Panc1 (cell line): Measurements from ENCODE around the gene USP44. TPM values are rescaled to one million over a fixed set of nuclear protein-coding genes. Genes with fewer than 3 reads are reported as not detected.

Source experiments
- ATAC-seq: fragments of 200-7000 bp; cut with Tn5 transposase; 2 replicates; pipeline ENCODE4 v1.9.1; 2020; ENCODE audit warnings: mild to moderate bottlenecking, moderate library complexity
- BruUV-seq: library from RNA; stranded (reverse); fragments of 400-500 nt; replicated peaks from 2 replicates; lab custom pipeline; 2021; lab: Mats Ljungman, UMichigan
- CTCF ChIA-PET: fragments of 300-600 bp; sonication (Branson Sonifier 250); formaldehyde crosslinking; loops from one replicate; lab custom pipeline; 2022; ENCODE audit warnings: antibody characterized with exemption; lab: Charles Lee
- POLR2A ChIA-PET: fragments of 300-600 bp; sonication (Branson Sonifier 250); formaldehyde crosslinking; loops from one replicate; lab custom pipeline; 2022; ENCODE audit warnings: antibody characterized with exemption; lab: Charles Lee
- DNase-seq: peaks from one replicate; pipeline ENCODE4 v3.0.0-alpha.2; 2010; ENCODE audit warnings: low read depth, low spot score
- H3K27ac ChIP-seq: 2 replicates; pipeline ENCODE4 v1.5.1; 2011; ENCODE audit warnings: mild to moderate bottlenecking, low read length, inconsistent platforms
- H3K27me3 ChIP-seq: fragments of 200-500 bp; sonication (Bioruptor generic); 2 replicates; pipeline ENCODE4 v1.6.0; 2014; ENCODE audit warnings: low read length, inconsistent platforms; ENCODE audit not compliant: control insufficient read depth, insufficient read depth
- H3K36me3 ChIP-seq: fragments of 200-500 bp; sonication (Bioruptor generic); 2 replicates; pipeline ENCODE4 v1.5.1; 2014; ENCODE audit warnings: inconsistent platforms, mild to moderate bottlenecking, low read length, moderate library complexity; ENCODE audit not compliant: control insufficient read depth, insufficient read depth
- H3K4me1 ChIP-seq: 2 replicates; pipeline ENCODE4 v1.5.1; 2011; ENCODE audit warnings: inconsistent platforms, mild to moderate bottlenecking, low read length, moderate library complexity; ENCODE audit not compliant: control insufficient read depth, insufficient read depth
- H3K4me3 ChIP-seq, 2 experiments: 2 replicates each; pipeline ENCODE4 v1.5.1; 2011 to 2012; ENCODE audit warnings: low read depth in 2 of 2, low read length in 2 of 2, mild to moderate bottlenecking in 2 of 2, inconsistent platforms in 1 of 2, moderate library complexity in 1 of 2
- H3K9me3 ChIP-seq: fragments of 200-500 bp; sonication (Bioruptor generic); 2 replicates; pipeline ENCODE4 v1.5.1; 2014; ENCODE audit warnings: low read depth, mild to moderate bottlenecking, inconsistent platforms, low read length, moderate library complexity; ENCODE audit not compliant: control insufficient read depth, insufficient read depth
- CTCF ChIP-seq: fragments of 450-650 bp; IDR thresholded peaks from 2 replicates; pipeline ENCODE4 v1.5.1; 2017; ENCODE audit warnings: mild to moderate bottlenecking
- POLR2AphosphoS5 ChIP-seq: IDR thresholded peaks from 2 replicates; pipeline ENCODE4 v1.6.1; 2012; ENCODE audit warnings: mild to moderate bottlenecking, low read depth, low read length, moderate library complexity
- REST ChIP-seq, 2 experiments: IDR thresholded peaks; 2 replicates each; pipeline ENCODE4 v1.6.1; 2011 to 2012; ENCODE audit warnings: low read depth in 2 of 2, control low read depth in 1 of 2, low read length in 1 of 2, mild to moderate bottlenecking in 1 of 2, moderate library complexity in 1 of 2; ENCODE audit not compliant: insufficient read depth in 1 of 2
- SIN3A ChIP-seq: IDR thresholded peaks from 2 replicates; pipeline ENCODE4 v1.6.1; 2012; ENCODE audit warnings: low read depth, mild to moderate bottlenecking, low read length, moderate library complexity, borderline replicate concordance; ENCODE audit not compliant: insufficient read depth
- TCF7L2 ChIP-seq: IDR thresholded peaks from 2 replicates; pipeline ENCODE4 v1.6.1; 2011; ENCODE audit warnings: mild to moderate bottlenecking, low read depth, low read length, inconsistent platforms
- in situ Hi-C: cut with HindIII; loops from 2 replicates; pipeline ENCODE4 v1.10.0; 2016; ENCODE audit warnings: low sequenced_read_pairs, low pct_unique_long_range_greater_than_20kb
- intact Hi-C: fragments of 100-400 bp; cut with micrococcal nuclease; formaldehyde crosslinking; loops from one replicate; pipeline ENCODE4 v1.10.0; 2022; ENCODE audit not compliant: unreplicated experiment
- total RNA-seq: library from RNA; stranded (reverse); gene quantifications from one replicate; pipeline ENCODE4 v1.2.1, GENCODE V29; 2021; ENCODE audit not compliant: unreplicated experiment

USP44 gene
- total RNA-seq, 1 experiment from 2014 or later: 0.10 TPM

GRCh38 chr12:95599880-95600279, 48.6 kb upstream of the USP44 start:
- ATAC-seq (no peak), DNase-seq (no peak)
- ChIA-PET POLR2A (no interaction called here), CTCF (no interaction called here)
- Histone ChIP-seq H3K27ac (no peak overlapping the region), H3K4me1 (no peaks in the 10 kb centered on the region; the same call in 1 of the 2 replicates), H3K36me3 (no peaks in the 10 kb centered on the region), H3K9me3 (no peaks in the 10 kb centered on the region), H3K27me3 (no peaks in the 10 kb centered on the region), H3K4me3 (no peak overlapping the region)
- in situ Hi-C loops (no loop called here), intact Hi-C loops (no loop called here)
- TF ChIP-seq CTCF (no peak), REST (IDR thresholded peaks at IDR 0.05; ENCODE audit: insufficient read depth in 1 of 2, low read depth in 2 of 2, low read length in 1 of 2) (no peak), POLR2AphosphoS5 (no peak), SIN3A (no peak), TCF7L2 (no peak)
- BruUV-seq: no TSS peak

DNA sequence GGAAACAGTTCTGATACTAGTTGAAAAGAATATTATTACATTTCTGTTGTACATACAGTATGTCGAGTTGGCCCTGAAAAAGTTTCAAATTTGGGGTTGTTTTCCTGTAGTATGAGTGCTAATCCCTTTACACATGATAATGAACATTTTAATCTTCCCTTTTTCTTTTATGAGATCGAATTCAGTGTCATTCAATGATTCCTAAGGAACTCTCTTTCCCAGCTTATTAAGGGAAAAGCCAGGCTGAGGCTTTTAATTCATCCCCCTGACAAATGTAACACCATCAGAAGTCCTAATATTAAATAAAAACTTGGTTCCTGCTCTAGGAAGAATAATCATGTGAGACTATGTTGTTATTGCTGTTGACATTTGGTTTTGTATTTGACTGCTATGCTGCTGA, 42.9 kb upstream of the USP44 start:
- no peak for ATAC-seq
- BruUV-seq: no TSS peak
- CTCF ChIA-PET: interaction anchor here (0.7 kb wide), 1 partner anchor 467 kb away, joined by 8 read pairs; no protein-coding TSS in a partner anchor

More for the DNA sequence above, 42.9 kb upstream of the USP44 start:
- Histone ChIP-seq H3K4me3 (no peak overlapping the region), H3K27me3 (no peaks in the 10 kb centered on the region), H3K36me3 (no peaks in the 10 kb centered on the region), H3K9me3 (no peaks in the 10 kb centered on the region), H3K27ac (no peak overlapping the region), H3K4me1 (no peaks in the 10 kb centered on the region)
- intact Hi-C loops: no loop called here
- DNase-seq: no peak
- in situ Hi-C loops: no loop called here
- TF ChIP-seq CTCF: no peak
- TF ChIP-seq REST (IDR thresholded peaks at IDR 0.05; ENCODE audit: insufficient read depth in 1 of 2, low read depth in 2 of 2, low read length in 1 of 2): no peak
- POLR2A ChIA-PET: no interaction called here
